K562 (cell line): ENCODE data around the gene RHOU. TPM values are rescaled to one million over a fixed set of nuclear protein-coding genes. Genes with fewer than 3 reads are reported as not detected.
A peak's percentile ranks its signal among the peaks of the same experiment; 100 is the strongest.

Source experiments
- CBX3 ChIP-seq, 2 experiments: IDR thresholded peaks; 1 replicate in 1 of 2; 2 replicates in 1 of 2; pipeline ENCODE4 v1.6.1; 2012; ENCODE audit warnings: inconsistent platforms in 2 of 2, low read length in 2 of 2, borderline replicate concordance in 1 of 2, control low read depth in 1 of 2
- CGGBP1 ChIP-seq: fragments of 250-450 bp; sonication (Bioruptor Pico); IDR thresholded peaks from 2 replicates; pipeline ENCODE4 v1.9.0; 2021; ENCODE audit warnings: mild to moderate bottlenecking
- DACH1 ChIP-seq: fragments of 450-650 bp; IDR thresholded peaks from 2 replicates; pipeline ENCODE4 v1.6.1; 2018; ENCODE audit not compliant: partially characterized antibody
- DDX20 ChIP-seq: fragments of 450-650 bp; IDR thresholded peaks from 2 replicates; pipeline ENCODE4 v1.6.1; 2016; ENCODE audit warnings: missing genetic modification characterization, low read depth, mild to moderate bottlenecking, missing compliant biosample characterization, moderate library complexity
- E4F1 ChIP-seq: fragments of 250-450 bp; sonication (Bioruptor Pico); IDR thresholded peaks from 2 replicates; pipeline ENCODE4 v1.5.0; 2021; ENCODE audit warnings: mild to moderate bottlenecking, borderline replicate concordance
- ELF4 ChIP-seq: fragments of 450-650 bp; formaldehyde crosslinking; IDR thresholded peaks from 2 replicates; pipeline ENCODE4 v1.4.0; 2022; ENCODE audit warnings: missing genetic modification characterization
- ELK1 ChIP-seq: sonication (generic); formaldehyde crosslinking; IDR thresholded peaks from 2 replicates; pipeline ENCODE4 v1.8.1; 2022; ENCODE audit warnings: missing genetic modification reagents
- FOXK2 ChIP-seq, 2 experiments: fragments of 450-650 bp; IDR thresholded peaks in 1 of 2; conservative IDR thresholded peaks in 1 of 2; 2 replicates each; pipeline ENCODE4 v1.6.1; 2016; ENCODE audit warnings: low read depth in 2 of 2, mild to moderate bottlenecking in 1 of 2
- HDAC8 ChIP-seq: fragments of 450-650 bp; IDR thresholded peaks from 2 replicates; pipeline ENCODE4 v1.6.1; 2016; ENCODE audit warnings: mild to moderate bottlenecking, missing genetic modification characterization, moderate library complexity, missing compliant biosample characterization
- IRF2 ChIP-seq: sonication (generic); formaldehyde crosslinking; IDR thresholded peaks from 2 replicates; pipeline ENCODE4 v1.8.1; 2022; ENCODE audit warnings: mild to moderate bottlenecking, missing genetic modification reagents
- IRF9 ChIP-seq: fragments of 450-650 bp; IDR thresholded peaks from 2 replicates; pipeline ENCODE4 v1.6.1; 2016; ENCODE audit warnings: missing biosample characterization, missing genetic modification characterization
- MAFK ChIP-seq: IDR thresholded peaks from 2 replicates; pipeline ENCODE4 v1.6.1; 2011; ENCODE audit warnings: low read length, improper control_type of control experiment
- MBD2 ChIP-seq: sonication (generic); IDR thresholded peaks from 2 replicates; pipeline ENCODE4 v1.6.1; 2016; ENCODE audit warnings: low read depth, borderline replicate concordance
- MCM3 ChIP-seq: fragments of 450-650 bp; IDR thresholded peaks from 2 replicates; pipeline ENCODE4 v1.6.1; 2016
- MTA2 ChIP-seq: fragments of 450-650 bp; IDR thresholded peaks from 2 replicates; pipeline ENCODE4 v1.6.1; 2016; ENCODE audit warnings: low read depth
- NRF1 ChIP-seq, 2 experiments: fragments of 450-650 bp; IDR thresholded peaks in 1 of 2; conservative IDR thresholded peaks in 1 of 2; 2 replicates each; pipeline ENCODE4 v1.6.1; 2014; ENCODE audit warnings: mild to moderate bottlenecking in 2 of 2
- PKNOX1 ChIP-seq: fragments of 450-650 bp; IDR thresholded peaks from 2 replicates; pipeline ENCODE4 v1.6.1; 2016
- POLR3A ChIP-seq: IDR thresholded peaks from 2 replicates; pipeline ENCODE4 v1.6.1; 2011; ENCODE audit warnings: borderline replicate concordance, mild to moderate bottlenecking, moderate library complexity; ENCODE audit not compliant: insufficient read length, insufficient read depth; ENCODE audit errors: extremely low read depth
- PTBP1 ChIP-seq: fragments of 200-400 bp; formaldehyde crosslinking; IDR thresholded peaks from 2 replicates; pipeline ENCODE4 v1.6.1; 2017; ENCODE audit warnings: low read depth, low read length
- PYGO2 ChIP-seq: fragments of 450-650 bp; IDR thresholded peaks from 2 replicates; pipeline ENCODE4 v1.6.1; 2016; ENCODE audit warnings: mild to moderate bottlenecking, missing genetic modification characterization, moderate library complexity, missing compliant biosample characterization
- ZBTB26 ChIP-seq: fragments of 450-650 bp; formaldehyde crosslinking; IDR thresholded peaks from 2 replicates; pipeline ENCODE4 v1.4.0; 2022; ENCODE audit warnings: missing genetic modification characterization
- ZKSCAN3 ChIP-seq: fragments of 250-450 bp; sonication (Bioruptor Pico); IDR thresholded peaks from 2 replicates; pipeline ENCODE4 v1.4.0; 2020
- ZNF311 ChIP-seq: fragments of 250-450 bp; sonication (Bioruptor Pico); IDR thresholded peaks from 2 replicates; pipeline ENCODE4 v1.4.0; 2020; ENCODE audit warnings: mild to moderate bottlenecking, moderate library complexity
- ZNF316 ChIP-seq: fragments of 450-650 bp; IDR thresholded peaks from 2 replicates; pipeline ENCODE4 v1.6.1; 2016
- polyA plus RNA-seq, 8 experiments: library from polyadenylated mRNA; depleted of rRNA in 4 of 8; stranded (reverse) in 5 of 8; unstranded in 3 of 8; fragments of >200 nt; fragmentation: Nextera tagmentation in 2 of 8; fragmentation: Illumina TruSeq in 1 of 8; extraction: Ambion mirVana in 2 of 8; extraction: Trizol in 1 of 8; gene quantifications; 2 replicates each; pipeline versions ENCODE4 v1.2.1 to v1.2.3, GENCODE V29; 2011 to 2014; ENCODE audit warnings: inconsistent platforms in 1 of 8, missing spikeins in 1 of 8
- total RNA-seq, 7 experiments: library from RNA; depleted of rRNA in 6 of 7; stranded (reverse); fragments of >200 nt in 6 of 7; fragmentation: Illumina TruSeq in 2 of 7; extraction: Trizol in 2 of 7; gene quantifications; 2 replicates each; pipeline versions ENCODE4 v1.2.1 to v1.2.3, GENCODE V29; 2011 to 2021; ENCODE audit warnings: low replicate concordance in 1 of 7

The RHOU gene
- total and polyA plus RNA-seq, 9 of the 15 experiments (the other 6 are each of a cell fraction or from before 2014, with no cell fraction given) = 0.07 TPM; not detected in 8

- no peak for TF ChIP-seq E4F1 (CRISPR knock-in tag)
- no peak for TF ChIP-seq IRF2 (CRISPR knock-in tag)
- TF ChIP-seq MTA2 = no peak
- TF ChIP-seq ZNF316 = peak; percentile 96
- TF ChIP-seq PTBP1 = no peak
- no peak for TF ChIP-seq DDX20 (tag)
- TF ChIP-seq ZNF311 (CRISPR knock-in tag) = no peak
- TF ChIP-seq ELK1 = no peak
- no peak for TF ChIP-seq ZBTB26 (CRISPR knock-in tag)
- no peak for TF ChIP-seq POLR3A
- no peak for TF ChIP-seq IRF9
- no peak for TF ChIP-seq ELF4 (CRISPR knock-in tag)
- TF ChIP-seq MBD2 = no peak
- no peak for TF ChIP-seq PKNOX1
- no peak for TF ChIP-seq MCM3
- no peak for TF ChIP-seq NRF1 (conservative IDR thresholded peaks at IDR 0.05 in 1 of 2, IDR thresholded peaks at IDR 0.05 in 1 of 2)
- no peak for TF ChIP-seq ZKSCAN3
- TF ChIP-seq DACH1 = no peak
- no peak for TF ChIP-seq CBX3 (IDR thresholded peaks at IDR 0.05; ENCODE audit: borderline replicate concordance in 1 of 2, low read length in 2 of 2)
- no peak for TF ChIP-seq FOXK2 (conservative IDR thresholded peaks at IDR 0.05 in 1 of 2, IDR thresholded peaks at IDR 0.05 in 1 of 2; ENCODE audit: low read depth in 2 of 2)
- no peak for TF ChIP-seq HDAC8 (tag)
- no peak for TF ChIP-seq PYGO2
- TF ChIP-seq CGGBP1 = no peak
- peak; percentile 96 for TF ChIP-seq MAFK
Observed at GRCh38 chr1:228691926-228692325, 43.4 kb upstream of the RHOU start (continued).
